Stimulated activated CD8-positive, alpha-beta memory T cell treated with anti-CD3 and anti-CD28 coated beads, Interleukin-7, amount 100 ng/mL, for 4 hours (primary cell): ENCODE data around the gene TNKS1BP1.

Experiments used
- DNase-seq, 2 donors: peaks; one replicate each; pipeline ENCODE4 v3.0.0-alpha.2; 2020; ENCODE audit warnings: low read depth in 2 of 2

Gene TNKS1BP1

GRCh38 chr11:57254631-57255030 is 70.1 kb downstream of the TNKS1BP1 start:
- no peak for DNase-seq

GRCh38 chr11:57251491-57252104 is 73.2 kb downstream of the TNKS1BP1 start:
- no peak for DNase-seq

- DNase-seq = no peak
Measured at GRCh38 chr11:57251037-57251436, 73.7 kb downstream of the TNKS1BP1 start.
